HT-29 (cell line): ENCODE data around the gene ZNF397. TPM values are rescaled to one million over a fixed set of nuclear protein-coding genes. Genes with fewer than 3 reads are reported as not detected.
A peak's percentile ranks its signal among the peaks of the same experiment; 100 is the strongest.

Experiments
- DNase-seq: peaks from one replicate; pipeline ENCODE4 v3.0.0-alpha.2; 2015; ENCODE audit warnings: low spot score
- total RNA-seq: library from RNA; depleted of rRNA; stranded (reverse); fragments of >200 nt; shearing (Covaris generic); gene quantifications from 2 replicates; pipeline ENCODE4 v1.2.3, GENCODE V29; 2014; rRNA removed

Gene ZNF397
- total RNA-seq, 1 experiment from 2014 or later, result 4.9 TPM

GRCh38 chr18:35290094-35290735, 49.4 kb downstream of the ZNF397 start, which contains the start of gene ZSCAN30:
TSS of gene ZSCAN30 (minus strand) at chr18:35290229. CDS start at chr18:35264352, 25,877 bp downstream.
- peak; percentile 88 for DNase-seq

- DNase-seq, result no peak
Observed at GRCh38 chr18:35291166-35291565, 50.3 kb downstream of the ZNF397 start.

- no peak for DNase-seq
Observed at GRCh38 chr18:35296060-35296459, 55.2 kb downstream of the ZNF397 start.

GRCh38 chr18:35303610-35304009, 62.8 kb downstream of the ZNF397 start:
- DNase-seq, result no peak

GRCh38 chr18:35306588-35307250, 65.9 kb downstream of the ZNF397 start:
- no peak for DNase-seq

Other genes starting within 250 kb of the ZNF397 start
- 2.8 TPM in 2 replicates for gene MAPRE2, start 199.6 kb upstream of the ZNF397 start, total RNA-seq
- 2.2 and 3.3 TPM in 2 replicates for gene ZSCAN30, start 49.2 kb downstream of the ZNF397 start, total RNA-seq
- gene ZNF24, start 103.4 kb downstream of the ZNF397 start, total RNA-seq, result 9.3 and 9.7 TPM in 2 replicates
- gene ZNF396, start 136.3 kb downstream of the ZNF397 start, total RNA-seq, result 0.03 TPM in 1 of 2 replicates, not detected in the other